DOHH2 (cell line): ENCODE results near the gene NNAT.

ENCODE experiments used
- H3F3A ChIP-seq: fragments of 200-600 bp; sonication (generic), shearing (Covaris generic); 2 replicates; pipeline ENCODE4 v1.6.0; 2016; ENCODE audit warnings: antibody characterized with exemption, mild to moderate bottlenecking; ENCODE audit not compliant: control insufficient read depth, insufficient read depth
- H3K27ac ChIP-seq: fragments of 200-600 bp; sonication (generic); 2 replicates; pipeline ENCODE4 v1.5.1; 2014; ENCODE audit warnings: low read depth, mild to moderate bottlenecking, low read length, moderate library complexity
- H3K27me3 ChIP-seq: fragments of 200-600 bp; sonication (generic); 2 replicates; pipeline ENCODE4 v1.6.1; 2014; ENCODE audit warnings: mild to moderate bottlenecking, low read length, mixed read lengths; ENCODE audit not compliant: control insufficient read depth
- H3K36me3 ChIP-seq: fragments of 200-600 bp; sonication (generic); 2 replicates; pipeline ENCODE4 v1.6.1; 2014; ENCODE audit warnings: mild to moderate bottlenecking, low read length, moderate library complexity, mixed read lengths; ENCODE audit not compliant: control insufficient read depth
- H3K4me1 ChIP-seq: fragments of 200-600 bp; sonication (generic); 2 replicates; pipeline ENCODE4 v1.6.1; 2014; ENCODE audit warnings: mild to moderate bottlenecking, low read length, mixed read lengths; ENCODE audit not compliant: control insufficient read depth
- H3K4me2 ChIP-seq: fragments of 200-600 bp; sonication (generic); 2 replicates; pipeline ENCODE4 v1.6.0; 2014; ENCODE audit warnings: mild to moderate bottlenecking, low read length, moderate library complexity
- H3K4me3 ChIP-seq: fragments of 200-600 bp; sonication (generic); 2 replicates; pipeline ENCODE4 v1.5.1; 2014; ENCODE audit warnings: mild to moderate bottlenecking, low read length, mixed read lengths
- H3K79me2 ChIP-seq: fragments of 200-600 bp; sonication (generic); 2 replicates; pipeline ENCODE4 v1.6.1; 2014; ENCODE audit warnings: mild to moderate bottlenecking, low read length, mixed read lengths; ENCODE audit not compliant: control insufficient read depth
- H3K9me2 ChIP-seq: fragments of 200-600 bp; sonication (generic); replicated peaks from 2 replicates; pipeline ENCODE4 v1.6.1; 2014; ENCODE audit warnings: mild to moderate bottlenecking, low read length, mixed read lengths; ENCODE audit not compliant: control insufficient read depth
- H3K9me3 ChIP-seq: fragments of 200-600 bp; sonication (generic); 2 replicates; pipeline ENCODE4 v1.6.1; 2014; ENCODE audit warnings: antibody characterized with exemption, low read length, mixed read lengths; ENCODE audit not compliant: control insufficient read depth, insufficient read depth
- H4K20me1 ChIP-seq: fragments of 200-600 bp; sonication (generic); 2 replicates; pipeline ENCODE4 v1.6.0; 2014; ENCODE audit warnings: low read depth, mild to moderate bottlenecking, antibody characterized with exemption, low read length, moderate library complexity; ENCODE audit not compliant: control insufficient read depth, insufficient read depth
- CTCF ChIP-seq: fragments of 200-600 bp; sonication (generic); IDR thresholded peaks from one replicate; pipeline ENCODE4 v1.5.1; 2014; ENCODE audit warnings: antibody characterized with exemption, mild to moderate bottlenecking, low read depth, low read length; ENCODE audit not compliant: poor library complexity, severe bottlenecking
- EZH2phosphoT487 ChIP-seq: fragments of 200-600 bp; sonication (generic); IDR thresholded peaks from 2 replicates; pipeline ENCODE4 v1.6.1; 2017; ENCODE audit warnings: borderline replicate concordance, mild to moderate bottlenecking, antibody characterized with exemption, low read length, moderate library complexity, mixed read lengths

NNAT gene

GRCh38 chr20:37529968-37530600 lies 9.0 kb downstream of the NNAT start:
- no peak overlapping the region for H3K4me2 ChIP-seq
- peaks cover 30% of the 10 kb centered on the region for H3K79me2 ChIP-seq
- peaks cover 8% of the 10 kb centered on the region; the same call in 1 of the 2 replicates for H4K20me1 ChIP-seq
- H3F3A ChIP-seq, result no peaks in the 10 kb centered on the region
- H3K9me2 ChIP-seq, result no peaks in the 10 kb centered on the region
- no peak overlapping the region for H3K4me3 ChIP-seq
- H3K27me3 ChIP-seq, result no peaks in the 10 kb centered on the region
- H3K9me3 ChIP-seq, result no peaks in the 10 kb centered on the region
- TF ChIP-seq EZH2phosphoT487, result no peak
- no peak for TF ChIP-seq CTCF
- H3K4me1 ChIP-seq, result peaks cover 31% of the 10 kb centered on the region
- H3K27ac ChIP-seq, result no peak overlapping the region
- H3K36me3 ChIP-seq, result 0 out of 2 replicates have a peak, but pooled peaks cover 3% of the 10 kb centered on the region

DNA sequence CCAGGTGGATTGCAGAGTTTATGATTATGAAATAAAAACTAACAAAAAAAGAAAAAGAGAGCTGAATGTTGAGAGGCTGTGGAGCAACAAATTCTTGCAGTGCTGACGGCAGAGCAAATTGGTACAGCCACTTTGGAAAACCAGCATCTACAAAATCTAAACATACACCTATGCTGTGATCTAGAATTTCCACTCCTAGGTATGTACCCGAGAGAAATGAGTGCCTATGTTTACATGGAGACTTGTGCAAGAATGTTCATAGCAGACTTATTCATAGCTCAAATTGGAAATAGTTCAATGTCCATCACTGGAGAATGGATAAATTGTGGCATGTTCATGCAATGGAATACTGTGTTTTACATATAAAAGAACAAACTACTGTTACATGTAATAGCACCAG lies 9.6 kb downstream of the NNAT start:
- H3K36me3 ChIP-seq, result 0 out of 2 replicates have a peak, but pooled peaks cover 3% of the 10 kb centered on the region
- no peak overlapping the region for H3K4me2 ChIP-seq
- peaks cover 24% of the 10 kb centered on the region for H3K79me2 ChIP-seq
- no peak overlapping the region for H3K4me3 ChIP-seq
- no peak overlapping the region for H3K27ac ChIP-seq
- no peaks in the 10 kb centered on the region for H3F3A ChIP-seq
- no peak for TF ChIP-seq CTCF
- TF ChIP-seq EZH2phosphoT487, result no peak
- H3K9me2 ChIP-seq, result no peaks in the 10 kb centered on the region
- H4K20me1 ChIP-seq, result peaks cover 2% of the 10 kb centered on the region; the same call in 1 of the 2 replicates
- no peaks in the 10 kb centered on the region for H3K9me3 ChIP-seq
- H3K27me3 ChIP-seq, result no peaks in the 10 kb centered on the region
- peaks cover 25% of the 10 kb centered on the region for H3K4me1 ChIP-seq

GRCh38 chr20:37531856-37532255 lies 10.8 kb downstream of the NNAT start:
- Histone ChIP-seq H3K27me3 (0 out of 2 replicates have a peak, but pooled peaks cover 3% of the 10 kb centered on the region), H3K36me3 (0 out of 2 replicates have a peak, but pooled peaks cover 3% of the 10 kb centered on the region), H3K4me3 (no peak overlapping the region), H3K9me3 (no peaks in the 10 kb centered on the region), H3K9me2 (no peaks in the 10 kb centered on the region), H3K27ac (no peak overlapping the region), H3K4me1 (peaks cover 13% of the 10 kb centered on the region), H4K20me1 (no peaks in the 10 kb centered on the region), H3F3A (no peaks in the 10 kb centered on the region), H3K79me2 (peaks cover 12% of the 10 kb centered on the region), H3K4me2 (no peak overlapping the region)
- no peak for TF ChIP-seq CTCF
- TF ChIP-seq EZH2phosphoT487, result no peak
